ENCODE measurements around the gene BCL2L13. TPM values are rescaled to one million over a fixed set of nuclear protein-coding genes. Genes with fewer than 3 reads are reported as not detected.

BCL2L13 gene
- total RNA-seq, 1 experiment from 2014 or later, result 26.0 TPM

GRCh38 chr22:17749605-17750395 is 111.2 kb downstream of the BCL2L13 start:
- no peaks in the 10 kb centered on the region for H3K9me3 ChIP-seq (ENCODE audit: control insufficient read depth, low read depth, low read length)
- no peak overlapping the region for H2AFZ ChIP-seq (ENCODE audit: low read length)
- H3K27me3 ChIP-seq (ENCODE audit: insufficient read depth, low read length), result no peaks in the 10 kb centered on the region
- H3T11ph ChIP-seq (ENCODE audit: low read length), result no peak overlapping the region
- no peak overlapping the region for H3K4me2 ChIP-seq (ENCODE audit: insufficient read depth, insufficient read length, low read length)
- no peak overlapping the region for H4K91ac ChIP-seq (ENCODE audit: insufficient read length, low read depth, low read length)
- no CpG with 5 or more reads among the region's 35 CpGs for WGBS (ENCODE audit: extremely low coverage, insufficient read length, low lambda C conversion rate)
- H4K5ac ChIP-seq (ENCODE audit: insufficient read length, low read depth, low read length), result no peak overlapping the region
- no peak overlapping the region for H3K9ac ChIP-seq (ENCODE audit: extremely low read depth, insufficient read length, low read length)
- no peak overlapping the region for H3K14ac ChIP-seq (ENCODE audit: insufficient read depth, low read length)
- no peak overlapping the region for H2AK5ac ChIP-seq (ENCODE audit: insufficient read length, low read length)
- H3K56ac ChIP-seq (ENCODE audit: insufficient read length, low read depth, low read length), result no peak overlapping the region
- TF ChIP-seq CTCF (conservative IDR thresholded peaks at IDR 0.05), result no peak
- no peaks in the 10 kb centered on the region for H3K79me2 ChIP-seq (ENCODE audit: insufficient read depth, low read length)
- no peak overlapping the region for H2BK12ac ChIP-seq (ENCODE audit: insufficient read length, low read depth, low read length)
- no peak overlapping the region for H2BK5ac ChIP-seq (ENCODE audit: insufficient read length, low read length)
- H4K20me1 ChIP-seq (ENCODE audit: control insufficient read depth, insufficient read depth, insufficient read length), result no peaks in the 10 kb centered on the region
- H3K79me1 ChIP-seq (ENCODE audit: insufficient read depth, low read depth, low read length, poor library complexity, severe bottlenecking), result no peaks in the 10 kb centered on the region
- H2BK120ac ChIP-seq (ENCODE audit: low read depth, low read length, poor library complexity, severe bottlenecking), result no peak overlapping the region
- Mint-ChIP-seq H3K9me3 (no peaks in the 10 kb centered on the region), H3K4me3 (no peak overlapping the region), H3K27ac (no peak overlapping the region; a peak in 1 of 7 replicates), H3K27me3 (ENCODE audit: low read depth) (no peaks in the 10 kb centered on the region; the same call in 1 of the 2 replicates), H3K36me3 (ENCODE audit: insufficient read depth in 1 of 3, low read depth in 3 of 3) (no peaks in the 10 kb centered on the region; a peak in 1 of 7 replicates), H3K4me1 (peaks cover 0 to 3% of the 10 kb centered on the region in 2 experiments; a peak in 2 of 4 replicates)
- no peak overlapping the region for H4K8ac ChIP-seq (replicated peaks; ENCODE audit: insufficient read length, low read depth, low read length)
- DNase-seq, result no peak
- no peaks in the 10 kb centered on the region for H3K4me1 ChIP-seq (ENCODE audit: insufficient read depth, low read length)
- H2BK20ac ChIP-seq (ENCODE audit: low read depth, low read length, poor library complexity, severe bottlenecking), result no peak overlapping the region
- no peaks in the 10 kb centered on the region for H3K23me2 ChIP-seq (ENCODE audit: insufficient read length, low read depth, low read length, poor library complexity, severe bottlenecking)
- no peak overlapping the region for H2BK15ac ChIP-seq (ENCODE audit: low read depth, low read length)
- no peak overlapping the region for H3K4ac ChIP-seq (ENCODE audit: low read depth, low read length)
- H3K23ac ChIP-seq (ENCODE audit: insufficient read length, low read depth, low read length), result no peak overlapping the region
- H3K18ac ChIP-seq (ENCODE audit: insufficient read length, low read depth, low read length), result no peak overlapping the region
- no peak overlapping the region for H3K27ac ChIP-seq (ENCODE audit: insufficient read length, low read depth, low read length)
